K562 (cell line): ENCODE measurements around the gene TRAPPC2B. TPM values are rescaled to one million over a fixed set of nuclear protein-coding genes. Genes with fewer than 3 reads are reported as not detected.

Experiments
- ATAC-seq: fragments of 200-7000 bp; cut with Tn5 transposase; 3 replicates; pipeline ENCODE4 v1.9.1; 2020; ENCODE audit warnings: moderate library complexity
- BruUV-seq: library from RNA; stranded (reverse); fragments of 400-500 nt; replicated peaks from 2 replicates; lab custom pipeline; 2021; lab: Mats Ljungman, UMichigan
- CTCF ChIA-PET: fragments of 300-600 bp; formaldehyde crosslinking; extraction: SDS; loops from one replicate; lab custom pipeline; 2021; ENCODE audit warnings: low intra/inter-chr PET ratio; lab: Yijun Ruan, JAX
- POLR2A ChIA-PET: fragments of 300-600, 350-650 bp; sonication (Branson Sonifier 250); formaldehyde crosslinking; extraction: SDS; loops from one replicate; lab custom pipeline; 2021; ENCODE audit warnings: antibody characterized with exemption, inconsistent platforms; lab: Yijun Ruan, JAX
- DNase-seq, 4 experiments: peaks; one replicate each; pipeline versions ENCODE4 v3.0.0 to v3.0.0-alpha.2; 2011 to 2018; ENCODE audit warnings: low spot score in 3 of 4, mixed read lengths in 3 of 4; ENCODE audit errors: extremely low read depth in 1 of 4
- FAIRE-seq: peaks from 2 replicates; lab custom pipeline; 2011; peaks lifted over from hg19 to GRCh38; lab: Jason Lieb, UNC
- H2AFZ ChIP-seq: 2 replicates; pipeline ENCODE4 v1.6.0; 2011; ENCODE audit warnings: low read depth, low read length, control low read depth, inconsistent platforms
- H3K27ac ChIP-seq: fragments of 200-600 bp; 3 replicates; pipeline ENCODE4 v1.8.0; 2011; ENCODE audit warnings: low read depth, mild to moderate bottlenecking, control low read depth, inconsistent platforms, low read length, moderate library complexity, mixed read lengths; ENCODE audit errors: extremely low read depth
- H3K27me3 ChIP-seq, 2 experiments: fragments of 300-600 bp in 1 of 2; 2 replicates in 1 of 2; 3 replicates in 1 of 2; pipeline versions ENCODE4 v1.6.0 to v1.8.0; 2011; ENCODE audit warnings: inconsistent platforms in 2 of 2, low read length in 2 of 2, mild to moderate bottlenecking in 1 of 2, mixed read lengths in 1 of 2, moderate library complexity in 1 of 2; ENCODE audit not compliant: control insufficient read depth in 2 of 2, insufficient read depth in 2 of 2
- H3K36me3 ChIP-seq: fragments of 300-600 bp; 3 replicates; pipeline ENCODE4 v1.8.0; 2011; ENCODE audit warnings: mild to moderate bottlenecking, low read length, inconsistent platforms; ENCODE audit not compliant: control insufficient read depth, insufficient read depth
- H3K4me1 ChIP-seq, 2 experiments: fragments of 200-600 bp in 1 of 2; replicated peaks in 1 of 2; 2 replicates in 1 of 2; 3 replicates in 1 of 2; pipeline versions ENCODE4 v1.5.1 to v1.8.0; 2011; ENCODE audit warnings: inconsistent platforms in 2 of 2, low read length in 2 of 2, mild to moderate bottlenecking in 1 of 2, mixed read lengths in 1 of 2, moderate library complexity in 1 of 2; ENCODE audit not compliant: control insufficient read depth in 2 of 2, insufficient read depth in 2 of 2
- H3K4me2 ChIP-seq: 2 replicates; pipeline ENCODE4 v1.6.1; 2011; ENCODE audit warnings: low read length, control low read depth, inconsistent platforms, mixed read lengths; ENCODE audit not compliant: insufficient read depth
- H3K4me3 ChIP-seq: fragments of 200-600 bp; sonication (generic), shearing (Covaris generic); 2 replicates; pipeline ENCODE4 v1.5.1; 2016; ENCODE audit warnings: control low read depth, inconsistent platforms
- H3K79me2 ChIP-seq: fragments of 200-600 bp; 3 replicates; pipeline ENCODE4 v1.8.0; 2011; ENCODE audit warnings: low read length, inconsistent platforms; ENCODE audit not compliant: control insufficient read depth, insufficient read depth
- H3K9ac ChIP-seq, 2 experiments: 2 replicates each; pipeline versions ENCODE4 v1.6.0 to v1.6.1; 2011; ENCODE audit warnings: low read depth in 2 of 2, low read length in 2 of 2, control low read depth in 1 of 2, inconsistent platforms in 1 of 2, mild to moderate bottlenecking in 1 of 2, mixed read lengths in 1 of 2; ENCODE audit not compliant: insufficient read depth in 1 of 2
- H3K9me1 ChIP-seq: one replicate; pipeline ENCODE4 v1.6.0; 2011; ENCODE audit warnings: inconsistent platforms, mild to moderate bottlenecking, low read length, moderate library complexity; ENCODE audit not compliant: control insufficient read depth, insufficient read depth
- H3K9me3 ChIP-seq: replicated peaks from 2 replicates; pipeline ENCODE4 v1.5.1; 2011; ENCODE audit warnings: low read depth, low read length, inconsistent platforms; ENCODE audit not compliant: control insufficient read depth, insufficient read depth
- H4K20me1 ChIP-seq: replicated peaks from 2 replicates; pipeline ENCODE4 v1.6.1; 2011; ENCODE audit warnings: low read length, inconsistent platforms, mixed read lengths; ENCODE audit not compliant: control insufficient read depth, insufficient read depth
- AFF4 ChIP-seq: sonication (generic); formaldehyde crosslinking; IDR thresholded peaks from 2 replicates; pipeline ENCODE4 v1.8.0; 2023; ENCODE audit warnings: mild to moderate bottlenecking, missing genetic modification reagents
- BMI1 ChIP-seq: fragments of 150-350 bp; IDR thresholded peaks from 2 replicates; pipeline ENCODE4 v1.6.1; 2014; ENCODE audit warnings: low read length
- CBX2 ChIP-seq: fragments of 200-600 bp; sonication (generic); IDR thresholded peaks from one replicate; pipeline ENCODE4 v1.6.1; 2012; ENCODE audit warnings: mild to moderate bottlenecking, low read length, inconsistent platforms; ENCODE audit not compliant: insufficient read depth, poor library complexity, severe bottlenecking
- IFI16 ChIP-seq: fragments of 250-450 bp; sonication (Bioruptor Pico); IDR thresholded peaks from 2 replicates; pipeline ENCODE4 v2.1.2; 2022; ENCODE audit warnings: mild to moderate bottlenecking, inconsistent platforms
- MIER1 ChIP-seq: fragments of 450-650 bp; IDR thresholded peaks from 2 replicates; pipeline ENCODE4 v1.6.1; 2016; ENCODE audit warnings: antibody characterized with exemption, mild to moderate bottlenecking, low read depth
- NCOR1 ChIP-seq: fragments of 450-650 bp; IDR thresholded peaks from 2 replicates; pipeline ENCODE4 v1.6.1; 2016; ENCODE audit warnings: mild to moderate bottlenecking, moderate library complexity
- THRAP3 ChIP-seq: fragments of 450-650 bp; IDR thresholded peaks from 2 replicates; pipeline ENCODE4 v1.6.1; 2016; ENCODE audit warnings: mild to moderate bottlenecking, inconsistent platforms, borderline replicate concordance
- ZNF133 ChIP-seq: fragments of 250-450 bp; sonication (Bioruptor Pico); IDR thresholded peaks from 2 replicates; pipeline ENCODE4 v1.4.0; 2020; ENCODE audit warnings: mild to moderate bottlenecking
- ZNF75A ChIP-seq: fragments of 450-650 bp; formaldehyde crosslinking; IDR thresholded peaks from 2 replicates; pipeline ENCODE4 v1.4.0; 2020; ENCODE audit warnings: mild to moderate bottlenecking
- ZNF76 ChIP-seq: fragments of 250-450 bp; sonication (Bioruptor Pico); IDR thresholded peaks from 2 replicates; pipeline ENCODE4 v1.4.0; 2020; ENCODE audit warnings: mild to moderate bottlenecking, moderate library complexity, borderline replicate concordance
- WGBS: fragments of 100-300 bp; shearing (Covaris generic); methylation state at CpG from one replicate; pipeline ENCODE4 v1.1.6; 2016; ENCODE audit warnings: low coverage, mixed read lengths; ENCODE audit not compliant: insufficient coverage; ENCODE audit errors: missing lambda C conversion rate; 5-methylcytosine and 5-hydroxymethylcytosine counted together
- in situ Hi-C: fragments of 300-500 bp; cut with MboI; formaldehyde crosslinking; loops from 4 replicates; pipeline ENCODE4 v1.15.0; 2018; ENCODE audit warnings: inconsistent platforms, mixed read lengths
- intact Hi-C: fragments of 100-400 bp; cut with micrococcal nuclease; formaldehyde crosslinking; loops from 2 replicates; pipeline ENCODE4 v1.14.2; 2022
- polyA plus RNA-seq, 8 experiments: library from polyadenylated mRNA; depleted of rRNA in 4 of 8; stranded (reverse) in 5 of 8; unstranded in 3 of 8; fragments of >200 nt; fragmentation: Nextera tagmentation in 2 of 8; fragmentation: Illumina TruSeq in 1 of 8; extraction: Ambion mirVana in 2 of 8; extraction: Trizol in 1 of 8; gene quantifications; 2 replicates each; pipeline versions ENCODE4 v1.2.1 to v1.2.3, GENCODE V29; 2011 to 2014; ENCODE audit warnings: inconsistent platforms in 1 of 8, missing spikeins in 1 of 8
- total RNA-seq, 7 experiments: library from RNA; depleted of rRNA in 6 of 7; stranded (reverse); fragments of >200 nt in 6 of 7; fragmentation: Illumina TruSeq in 2 of 7; extraction: Trizol in 2 of 7; gene quantifications; 2 replicates each; pipeline versions ENCODE4 v1.2.1 to v1.2.3, GENCODE V29; 2011 to 2021; ENCODE audit warnings: low replicate concordance in 1 of 7
- TF ChIP-seq, protein P1 (sequence below): IDR thresholded peaks from 3 replicates; pipeline ENCODE4 v1.6.1; 2011; ENCODE audit warnings: borderline replicate concordance, mild to moderate bottlenecking; ENCODE audit not compliant: insufficient read length, insufficient read depth

TRAPPC2B gene
- total and polyA plus RNA-seq, 9 of the 15 experiments (the other 6 are each of a cell fraction or from before 2014, with no cell fraction given): 2.2 to 20.4 (median 4.6) TPM

DNA sequence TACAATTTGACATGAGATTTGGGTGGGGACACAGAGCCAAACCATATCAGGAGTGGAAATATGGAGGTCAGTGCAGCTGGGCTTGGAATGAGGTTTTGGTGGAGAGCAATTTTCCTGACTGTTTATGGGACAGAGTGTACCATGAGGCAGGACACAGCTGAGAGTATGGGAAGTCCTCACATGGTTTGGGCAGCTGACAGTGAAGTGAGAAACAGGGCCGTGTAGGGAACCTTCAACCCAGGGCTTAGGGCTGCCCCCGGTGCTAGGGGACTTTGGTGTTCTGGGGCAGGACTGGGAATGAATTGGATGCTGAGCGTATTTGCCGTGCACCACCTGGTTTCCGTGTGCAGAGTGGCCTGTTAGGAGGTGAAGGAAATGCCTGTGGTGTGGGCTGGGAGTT, 32.4 kb downstream of the TRAPPC2B start (continued):
- TF ChIP-seq AFF4: no peak
- no peak for TF ChIP-seq NCOR1
- TF ChIP-seq ZNF76: no peak
- TF ChIP-seq ZNF133 (CRISPR knock-in tag): no peak
- no peak for TF ChIP-seq CBX2
- TF ChIP-seq MIER1: no peak
- no peak for TF ChIP-seq BMI1
- no peak for TF ChIP-seq IFI16 (CRISPR knock-in tag)
- TF ChIP-seq THRAP3: no peak

GRCh38 chr19:57398868-57399267, 35.5 kb downstream of the TRAPPC2B start:
- 64% methylated on average over 5 of the region's 5 CpGs for WGBS
- FAIRE-seq: no peak
- Histone ChIP-seq H3K4me2 (no peak overlapping the region), H4K20me1 (no peaks in the 10 kb centered on the region), H3K9me1 (no peaks in the 10 kb centered on the region), H3K27ac (no peak overlapping the region), H3K4me3 (no peak overlapping the region), H2AFZ (no peak overlapping the region), H3K9ac (no peak overlapping the region), H3K4me1 (no peaks in the 10 kb centered on the region), H3K9me3 (peaks cover 6% of the 10 kb centered on the region; the same call in 1 of the 2 replicates), H3K27me3 (no peaks in the 10 kb centered on the region), H3K79me2 (no peaks in the 10 kb centered on the region), H3K36me3 (peaks cover 15% of the 10 kb centered on the region; the same call in 1 of the 3 replicates)
- no TSS peak for BruUV-seq
- DNase-seq: no peak
- no peak for ATAC-seq
- TF ChIP-seq, protein P1, sequence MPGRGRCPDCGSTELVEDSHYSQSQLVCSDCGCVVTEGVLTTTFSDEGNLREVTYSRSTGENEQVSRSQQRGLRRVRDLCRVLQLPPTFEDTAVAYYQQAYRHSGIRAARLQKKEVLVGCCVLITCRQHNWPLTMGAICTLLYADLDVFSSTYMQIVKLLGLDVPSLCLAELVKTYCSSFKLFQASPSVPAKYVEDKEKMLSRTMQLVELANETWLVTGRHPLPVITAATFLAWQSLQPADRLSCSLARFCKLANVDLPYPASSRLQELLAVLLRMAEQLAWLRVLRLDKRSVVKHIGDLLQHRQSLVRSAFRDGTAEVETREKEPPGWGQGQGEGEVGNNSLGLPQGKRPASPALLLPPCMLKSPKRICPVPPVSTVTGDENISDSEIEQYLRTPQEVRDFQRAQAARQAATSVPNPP: no peak
- TF ChIP-seq ZNF75A (CRISPR knock-in tag): peak; percentile 93
- in situ Hi-C loops: no loop called here
- intact Hi-C loops: no loop called here
- POLR2A ChIA-PET: no interaction called here
- CTCF ChIA-PET: no interaction called here
